B cell (primary cell): ENCODE results near the gene DCTD. TPM values are rescaled to one million over a fixed set of nuclear protein-coding genes. Genes with fewer than 3 reads are reported as not detected.

Source experiments
- ATAC-seq: fragments of 200-7000 bp; cut with Tn5 transposase; one replicate; pipeline ENCODE4 v1.10.0; 2021; ENCODE audit warnings: low read depth, mild to moderate bottlenecking, moderate number of reproducible peaks, moderate library complexity
- CTCF ChIA-PET: fragments of 350-600 bp; sonication (Branson Sonifier 250); formaldehyde crosslinking; loops from one replicate; lab custom pipeline; 2021; ENCODE audit warnings: antibody characterized with exemption, inconsistent platforms; lab: Charles Lee
- POLR2A ChIA-PET: fragments of 350-600 bp; sonication (Branson Sonifier 250); formaldehyde crosslinking; loops from one replicate; lab custom pipeline; 2021; ENCODE audit warnings: antibody characterized with exemption; lab: Charles Lee
- DNase-seq: peaks from one replicate; pipeline ENCODE4 v3.0.0; 2013
- H2AFZ ChIP-seq: 2 replicates; pipeline ENCODE4 v1.6.1; 2012; ENCODE audit warnings: mild to moderate bottlenecking, low read depth, low read length; ENCODE audit not compliant: insufficient read depth, poor library complexity, severe bottlenecking
- H3K27ac ChIP-seq, 2 donors: 1 replicate in 1 of 2; 2 replicates in 1 of 2; pipeline ENCODE4 v1.5.1; 2012 to 2013; ENCODE audit warnings: low read length in 2 of 2, mild to moderate bottlenecking in 2 of 2, moderate library complexity in 1 of 2
- H3K27me3 ChIP-seq, 4 experiments: fragments of 200-600 bp in 1 of 4; sonication (generic) in 1 of 4; replicated peaks in 1 of 4; 1 replicate in 2 of 4; 2 replicates in 2 of 4; pipeline versions ENCODE4 v1.6.1 to v1.7.0; 2013 to 2016; ENCODE audit warnings: low read length in 3 of 4, mild to moderate bottlenecking in 2 of 4, mixed read lengths in 1 of 4, moderate library complexity in 1 of 4; ENCODE audit not compliant: insufficient read depth in 4 of 4, control insufficient read depth in 3 of 4; ENCODE audit errors: control extremely low read depth in 1 of 4
- H3K36me3 ChIP-seq, 2 experiments: replicated peaks in 1 of 2; 1 replicate in 1 of 2; 2 replicates in 1 of 2; pipeline versions ENCODE4 v1.6.1 to v1.7.1; 2013; ENCODE audit warnings: low read length in 1 of 2; ENCODE audit not compliant: insufficient read depth in 2 of 2, control insufficient read depth in 1 of 2; ENCODE audit errors: control extremely low read depth in 1 of 2, extremely low read depth in 1 of 2
- H3K4me1 ChIP-seq, 2 donors: fragments of 200-600 bp in 1 of 2; sonication (generic) in 1 of 2; 1 replicate in 1 of 2; 2 replicates in 1 of 2; pipeline versions ENCODE4 v1.5.1 to v1.6.1; 2013 to 2017; ENCODE audit warnings: low read length in 2 of 2; ENCODE audit not compliant: control insufficient read depth in 2 of 2, insufficient read depth in 2 of 2
- H3K4me2 ChIP-seq: replicated peaks from 2 replicates; pipeline ENCODE3; 2012; ENCODE audit warnings: mild to moderate bottlenecking, low read depth, low read length; ENCODE audit not compliant: poor library complexity, severe bottlenecking
- H3K4me3 ChIP-seq, 5 experiments: fragments of 200-600 bp in 1 of 5; sonication (generic) in 1 of 5; 1 replicate in 3 of 5; 2 replicates in 2 of 5; pipeline versions ENCODE4 v1.5.1 to v1.7.0; 2011 to 2016; ENCODE audit warnings: low read length in 4 of 5, mild to moderate bottlenecking in 4 of 5, low read depth in 2 of 5, control low read depth in 1 of 5, moderate library complexity in 1 of 5; ENCODE audit not compliant: insufficient read depth in 1 of 5; ENCODE audit errors: control extremely low read depth in 1 of 5, extremely low read depth in 1 of 5
- H3K79me2 ChIP-seq: fragments of 200-600 bp; sonication (generic); one replicate; pipeline ENCODE4 v1.6.0; 2016; ENCODE audit warnings: low read length; ENCODE audit not compliant: control insufficient read depth, insufficient read depth
- H3K9ac ChIP-seq: fragments of 200-600 bp; sonication (generic); 2 replicates; pipeline ENCODE4 v1.6.1; 2017; ENCODE audit warnings: mild to moderate bottlenecking, low read length, moderate library complexity
- H3K9me3 ChIP-seq, 3 donors: one replicate each; pipeline versions ENCODE4 v1.6.1 to v1.7.1; 2013; ENCODE audit warnings: low read length in 2 of 3; ENCODE audit not compliant: control insufficient read depth in 2 of 3, insufficient read depth in 1 of 3; ENCODE audit errors: control extremely low read depth in 1 of 3
- H4K20me1 ChIP-seq: 2 replicates; pipeline ENCODE4 v1.6.0; 2012; ENCODE audit warnings: mild to moderate bottlenecking, low read length; ENCODE audit not compliant: insufficient read depth, control insufficient read depth, poor library complexity, severe bottlenecking
- H3K27ac Mint-ChIP-seq: one replicate; pipeline ENCODE4 v1.8.0; 2021; ENCODE audit warnings: mixed read lengths
- H3K27me3 Mint-ChIP-seq: one replicate; pipeline ENCODE4 v1.8.0; 2021; ENCODE audit warnings: mixed read lengths
- H3K4me1 Mint-ChIP-seq: one replicate; pipeline ENCODE4 v1.8.0; 2021; ENCODE audit warnings: mixed read lengths
- H3K4me3 Mint-ChIP-seq: one replicate; pipeline ENCODE4 v1.8.0; 2021; ENCODE audit warnings: mixed read lengths
- H3K9me3 Mint-ChIP-seq: one replicate; pipeline ENCODE4 v1.8.0; 2022; ENCODE audit warnings: mixed read lengths; ENCODE audit not compliant: insufficient read depth
- CTCF ChIP-seq: fragments of 200-600 bp; IDR thresholded peaks from one replicate; pipeline ENCODE4 v1.8.0; 2022; ENCODE audit warnings: antibody characterized with exemption, mild to moderate bottlenecking
- EZH2 ChIP-seq: IDR thresholded peaks from 2 replicates; pipeline ENCODE4 v1.6.1; 2012; ENCODE audit warnings: borderline replicate concordance, low read depth, mild to moderate bottlenecking, moderate library complexity, low read length; ENCODE audit not compliant: insufficient read depth, poor library complexity, severe bottlenecking
- WGBS: methylation state at CpG from one replicate; pipeline ENCODE4 v1.1.5; 2013; ENCODE audit warnings: missing lambda C conversion rate; ENCODE audit not compliant: insufficient coverage; 5-methylcytosine and 5-hydroxymethylcytosine counted together
- intact Hi-C: fragments of 100-400 bp; cut with micrococcal nuclease; formaldehyde crosslinking; loops from one replicate; pipeline ENCODE4 v1.10.0; 2022
- polyA plus RNA-seq: library from polyadenylated mRNA; depleted of rRNA; stranded (reverse); fragments of >200 nt; gene quantifications from 2 replicates; pipeline ENCODE4 v1.2.3, GENCODE V29; 2012
- total RNA-seq, 2 donors: library from RNA; stranded (reverse); fragments of 120-200 nt in 1 of 2; gene quantifications; 1 replicate in 1 of 2; 2 replicates in 1 of 2; pipeline versions ENCODE4 v1.2.3 to v1.2.4, GENCODE V29; 2013 to 2022

DCTD gene
- total and polyA plus RNA-seq, 2 donors (not counting 1 experiment from before 2014, with no cell fraction given) = 61.0 to 75.8 TPM

DNA sequence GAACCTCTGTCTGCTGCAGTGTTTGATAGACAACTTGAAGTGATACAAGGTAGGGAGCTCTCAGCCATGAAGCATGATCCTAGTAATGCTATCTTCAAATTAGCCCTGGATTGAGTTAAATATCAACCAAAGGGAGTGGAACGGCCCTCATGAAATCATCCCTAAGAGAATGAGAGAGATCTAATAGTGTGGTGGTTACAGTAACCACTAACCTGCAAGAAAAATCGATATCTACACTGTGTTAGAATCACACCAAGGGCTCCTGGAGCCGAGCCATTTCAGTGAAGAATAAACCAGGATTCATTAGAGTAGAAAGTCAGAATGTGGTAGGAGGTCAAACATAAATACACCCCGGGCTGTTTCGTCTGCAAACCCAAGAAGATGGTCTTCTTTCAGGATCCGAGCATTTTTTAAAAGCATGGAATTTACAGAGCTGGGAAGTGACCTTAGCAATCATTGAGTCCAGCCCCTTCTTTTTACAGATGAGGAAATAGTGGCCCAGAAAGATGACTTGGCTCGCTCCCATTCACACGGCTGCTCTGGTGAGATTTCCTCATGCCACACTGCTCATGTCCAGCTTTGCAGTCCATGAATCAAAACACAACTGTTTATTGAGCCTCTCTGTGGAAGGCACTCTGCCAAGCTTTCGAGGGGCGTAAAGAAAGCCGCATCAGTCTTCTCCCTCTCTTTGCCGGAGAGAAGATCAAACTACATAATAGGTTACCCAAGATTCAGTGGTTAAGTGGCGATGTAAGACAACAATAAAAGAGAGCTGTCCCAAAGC, 5.5 kb upstream of the DCTD start:
- Histone ChIP-seq H2AFZ (no peak overlapping the region), H3K4me3 (no peak overlapping the region), H3K79me2 (no peaks in the 10 kb centered on the region), H3K4me1 (peaks cover 16 to 18% of the 10 kb centered on the region in 2 donors), H3K9ac (no peak overlapping the region), H3K9me3 (no peaks in the 10 kb centered on the region), H3K27me3 (peaks cover 0 to 11% (median 6%) of the 10 kb centered on the region in 4 experiments), H4K20me1 (no peaks in the 10 kb centered on the region), H3K4me2 (no peak overlapping the region), H3K36me3 (no peaks in the 10 kb centered on the region), H3K27ac (no peak overlapping the region)
- CTCF ChIA-PET = interaction anchor here (0.8 kb wide), 1 partner anchor 584 kb away, joined by 3 read pairs; no protein-coding TSS in a partner anchor
- ATAC-seq = no peak
- POLR2A ChIA-PET = no interaction called here
- Mint-ChIP-seq H3K4me1 (peaks cover 22% of the 10 kb centered on the region), H3K4me3 (no peak overlapping the region), H3K9me3 (no peaks in the 10 kb centered on the region), H3K27me3 (peaks cover 21% of the 10 kb centered on the region), H3K27ac (no peak overlapping the region)
- no peak for TF ChIP-seq EZH2
- no peak for DNase-seq
- 95% methylated on average over 9 of the region's 13 CpGs for WGBS
- intact Hi-C loops = loop anchor here (10.0 kb wide), 1 partner anchor 1618 kb away; no protein-coding TSS in a partner anchor

DNA sequence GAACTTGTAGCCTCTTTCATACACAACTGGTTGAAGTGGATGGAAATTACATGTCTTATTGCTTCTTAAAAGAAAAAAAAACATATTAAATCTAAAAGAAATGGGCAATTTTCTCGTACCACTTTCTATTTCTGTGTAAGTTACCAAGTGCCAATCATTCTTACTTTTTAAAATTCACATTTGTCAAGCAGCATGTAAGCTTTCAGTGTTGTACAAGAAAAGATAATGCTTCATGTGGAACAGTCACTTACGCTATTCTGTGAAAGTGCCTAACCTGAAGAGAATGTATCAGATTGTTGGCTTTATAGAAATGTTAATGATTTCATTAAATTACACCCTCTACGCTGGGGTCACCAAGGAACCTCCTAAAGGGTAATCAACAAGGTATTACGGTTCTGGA, 4.4 kb upstream of the DCTD start:
- ChIA-PET POLR2A (interaction anchor here (0.6 kb wide), 1 partner anchor 425 kb away, joined by 5 read pairs; no protein-coding TSS in a partner anchor), CTCF (interaction anchor here (0.5 kb wide), 1 partner anchor 486 kb away, joined by 3 read pairs; no protein-coding TSS in a partner anchor)
- Histone ChIP-seq H2AFZ (no peak overlapping the region), H3K27ac (no peak overlapping the region), H4K20me1 (no peaks in the 10 kb centered on the region), H3K79me2 (no peaks in the 10 kb centered on the region), H3K9me3 (no peaks in the 10 kb centered on the region), H3K4me3 (no peak overlapping the region), H3K27me3 (peaks cover 0 to 11% (median 6%) of the 10 kb centered on the region in 4 experiments), H3K4me2 (no peak overlapping the region), H3K4me1 (peaks cover 16 to 19% of the 10 kb centered on the region in 2 donors), H3K9ac (no peak overlapping the region), H3K36me3 (no peaks in the 10 kb centered on the region)
- ATAC-seq (no peak), DNase-seq (no peak)
- WGBS = no CpG with 5 or more reads among the region's 4 CpGs
- Mint-ChIP-seq H3K27me3 (peaks cover 16% of the 10 kb centered on the region), H3K9me3 (no peaks in the 10 kb centered on the region), H3K4me3 (no peak overlapping the region), H3K4me1 (peaks cover 22% of the 10 kb centered on the region), H3K27ac (no peak overlapping the region)
- TF ChIP-seq EZH2 = no peak
- no peak for TF ChIP-seq CTCF
- intact Hi-C loops = loop anchor here (10.0 kb wide), 1 partner anchor 1617 kb away; no protein-coding TSS in a partner anchor
